ENCODE data around the gene BEST2. TPM values are rescaled to one million over a fixed set of nuclear protein-coding genes. Genes with fewer than 3 reads are reported as not detected.

BEST2 gene
- polyA plus RNA-seq, 1 donor from 2014 or later, result not detected

GRCh38 chr19:12733369-12734214, 18.0 kb upstream of the BEST2 start:
- no peaks in the 10 kb centered on the region for H3K9me3 ChIP-seq (ENCODE audit: low read length)
- TF ChIP-seq, protein P1, sequence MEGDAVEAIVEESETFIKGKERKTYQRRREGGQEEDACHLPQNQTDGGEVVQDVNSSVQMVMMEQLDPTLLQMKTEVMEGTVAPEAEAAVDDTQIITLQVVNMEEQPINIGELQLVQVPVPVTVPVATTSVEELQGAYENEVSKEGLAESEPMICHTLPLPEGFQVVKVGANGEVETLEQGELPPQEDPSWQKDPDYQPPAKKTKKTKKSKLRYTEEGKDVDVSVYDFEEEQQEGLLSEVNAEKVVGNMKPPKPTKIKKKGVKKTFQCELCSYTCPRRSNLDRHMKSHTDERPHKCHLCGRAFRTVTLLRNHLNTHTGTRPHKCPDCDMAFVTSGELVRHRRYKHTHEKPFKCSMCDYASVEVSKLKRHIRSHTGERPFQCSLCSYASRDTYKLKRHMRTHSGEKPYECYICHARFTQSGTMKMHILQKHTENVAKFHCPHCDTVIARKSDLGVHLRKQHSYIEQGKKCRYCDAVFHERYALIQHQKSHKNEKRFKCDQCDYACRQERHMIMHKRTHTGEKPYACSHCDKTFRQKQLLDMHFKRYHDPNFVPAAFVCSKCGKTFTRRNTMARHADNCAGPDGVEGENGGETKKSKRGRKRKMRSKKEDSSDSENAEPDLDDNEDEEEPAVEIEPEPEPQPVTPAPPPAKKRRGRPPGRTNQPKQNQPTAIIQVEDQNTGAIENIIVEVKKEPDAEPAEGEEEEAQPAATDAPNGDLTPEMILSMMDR (IDR thresholded peaks at IDR 0.05; ENCODE audit: poor library complexity, severe bottlenecking), result peak; percentile 59
- TF ChIP-seq EZH2 (IDR thresholded peaks at IDR 0.05; ENCODE audit: borderline replicate concordance, insufficient read depth, low read length, poor library complexity, severe bottlenecking) (no peak), MXI1 (conservative IDR thresholded peaks at IDR 0.05; ENCODE audit: poor library complexity, severe bottlenecking) (peak; percentile 23)
- peak overlapping the region; percentile 97 for H3K9ac ChIP-seq (ENCODE audit: low read length)
- H3K4me2 ChIP-seq (ENCODE audit: low read length), result peak overlapping the region; percentile 92
- H2AFZ ChIP-seq (ENCODE audit: low read depth, low read length), result peak overlapping the region; percentile 85
- H3K9me2 ChIP-seq (ENCODE audit: insufficient read depth, low read length), result no peaks in the 10 kb centered on the region
- H3K36me3 ChIP-seq (ENCODE audit: insufficient read depth, low read length), result no peaks in the 10 kb centered on the region
- H3K27ac ChIP-seq (ENCODE audit: low read length), result peak overlapping the region; percentile 92
- peaks cover 43% of the 10 kb centered on the region for H3K79me2 ChIP-seq (replicated peaks; ENCODE audit: insufficient read depth, low read length)
- peak overlapping the region; percentile 97 for H3K4me3 ChIP-seq (ENCODE audit: low read length)
- no peaks in the 10 kb centered on the region for H4K20me1 ChIP-seq (ENCODE audit: insufficient read depth)
- no peaks in the 10 kb centered on the region for H3F3A ChIP-seq (ENCODE audit: insufficient read depth, low read length, poor library complexity, severe bottlenecking)
- H3K27me3 ChIP-seq (ENCODE audit: insufficient read depth, low read depth, low read length), result no peaks in the 10 kb centered on the region

- no peaks in the 10 kb centered on the region for H3F3A ChIP-seq (ENCODE audit: insufficient read depth, low read length, poor library complexity, severe bottlenecking)
- H4K20me1 ChIP-seq (ENCODE audit: insufficient read depth), result no peaks in the 10 kb centered on the region
- H3K4me3 ChIP-seq (ENCODE audit: low read length), result peak within 1 kb of the TSS; percentile 78
- H3K4me2 ChIP-seq (ENCODE audit: low read length), result peak within 1 kb of the TSS; percentile 70
- no peaks in the 10 kb centered on the region for H3K9me3 ChIP-seq (ENCODE audit: low read length)
- no peaks in the 10 kb centered on the region for H3K36me3 ChIP-seq (ENCODE audit: insufficient read depth, low read length)
- peak within 1 kb of the TSS; percentile 89 for H3K27ac ChIP-seq (ENCODE audit: low read length)
- peak within 1 kb of the TSS; percentile 58 for H2AFZ ChIP-seq (ENCODE audit: low read depth, low read length)
- H3K9ac ChIP-seq (ENCODE audit: low read length), result peak within 1 kb of the TSS; percentile 70
- H3K9me2 ChIP-seq (ENCODE audit: insufficient read depth, low read length), result no peaks in the 10 kb centered on the region
- peak; percentile 85 for TF ChIP-seq MXI1 (conservative IDR thresholded peaks at IDR 0.05; ENCODE audit: poor library complexity, severe bottlenecking)
- TF ChIP-seq SMC3 (conservative IDR thresholded peaks at IDR 0.05; ENCODE audit: poor library complexity), result peak; percentile 31
- TF ChIP-seq, protein P2, sequence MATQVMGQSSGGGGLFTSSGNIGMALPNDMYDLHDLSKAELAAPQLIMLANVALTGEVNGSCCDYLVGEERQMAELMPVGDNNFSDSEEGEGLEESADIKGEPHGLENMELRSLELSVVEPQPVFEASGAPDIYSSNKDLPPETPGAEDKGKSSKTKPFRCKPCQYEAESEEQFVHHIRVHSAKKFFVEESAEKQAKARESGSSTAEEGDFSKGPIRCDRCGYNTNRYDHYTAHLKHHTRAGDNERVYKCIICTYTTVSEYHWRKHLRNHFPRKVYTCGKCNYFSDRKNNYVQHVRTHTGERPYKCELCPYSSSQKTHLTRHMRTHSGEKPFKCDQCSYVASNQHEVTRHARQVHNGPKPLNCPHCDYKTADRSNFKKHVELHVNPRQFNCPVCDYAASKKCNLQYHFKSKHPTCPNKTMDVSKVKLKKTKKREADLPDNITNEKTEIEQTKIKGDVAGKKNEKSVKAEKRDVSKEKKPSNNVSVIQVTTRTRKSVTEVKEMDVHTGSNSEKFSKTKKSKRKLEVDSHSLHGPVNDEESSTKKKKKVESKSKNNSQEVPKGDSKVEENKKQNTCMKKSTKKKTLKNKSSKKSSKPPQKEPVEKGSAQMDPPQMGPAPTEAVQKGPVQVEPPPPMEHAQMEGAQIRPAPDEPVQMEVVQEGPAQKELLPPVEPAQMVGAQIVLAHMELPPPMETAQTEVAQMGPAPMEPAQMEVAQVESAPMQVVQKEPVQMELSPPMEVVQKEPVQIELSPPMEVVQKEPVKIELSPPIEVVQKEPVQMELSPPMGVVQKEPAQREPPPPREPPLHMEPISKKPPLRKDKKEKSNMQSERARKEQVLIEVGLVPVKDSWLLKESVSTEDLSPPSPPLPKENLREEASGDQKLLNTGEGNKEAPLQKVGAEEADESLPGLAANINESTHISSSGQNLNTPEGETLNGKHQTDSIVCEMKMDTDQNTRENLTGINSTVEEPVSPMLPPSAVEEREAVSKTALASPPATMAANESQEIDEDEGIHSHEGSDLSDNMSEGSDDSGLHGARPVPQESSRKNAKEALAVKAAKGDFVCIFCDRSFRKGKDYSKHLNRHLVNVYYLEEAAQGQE (IDR thresholded peaks at IDR 0.05; ENCODE audit: borderline replicate concordance), result peak; percentile 91
- peak; percentile 12 for TF ChIP-seq RAD21 (conservative IDR thresholded peaks at IDR 0.05)
- peak; percentile 88 for TF ChIP-seq POLR2AphosphoS5 (IDR thresholded peaks at IDR 0.05)
- TF ChIP-seq, protein P1 (IDR thresholded peaks at IDR 0.05; ENCODE audit: poor library complexity, severe bottlenecking), result no peak
- TF ChIP-seq TAF1 (IDR thresholded peaks at IDR 0.05; ENCODE audit: low read depth), result peak; percentile 76
- TF ChIP-seq EZH2 (IDR thresholded peaks at IDR 0.05; ENCODE audit: borderline replicate concordance, insufficient read depth, low read length, poor library complexity, severe bottlenecking), result no peak
- TF ChIP-seq EP300 (conservative IDR thresholded peaks at IDR 0.05; ENCODE audit: poor library complexity, severe bottlenecking), result peak; percentile 68
- H3K27me3 ChIP-seq (ENCODE audit: insufficient read depth, low read depth, low read length), result no peaks in the 10 kb centered on the region
- H3K79me2 ChIP-seq (replicated peaks; ENCODE audit: insufficient read depth, low read length), result peaks cover 37% of the 10 kb centered on the region
Observed at GRCh38 chr19:12736995-12737834, 14.4 kb upstream of the BEST2 start, which contains the start of gene GET3. TSS of gene GET3 (plus strand) at chr19:12737497. CDS start at chr19:12737506, 9 bp downstream.

All from neural cell (in vitro differentiated cells).